ENCODE results near the gene COLEC11.

The COLEC11 gene

DNA sequence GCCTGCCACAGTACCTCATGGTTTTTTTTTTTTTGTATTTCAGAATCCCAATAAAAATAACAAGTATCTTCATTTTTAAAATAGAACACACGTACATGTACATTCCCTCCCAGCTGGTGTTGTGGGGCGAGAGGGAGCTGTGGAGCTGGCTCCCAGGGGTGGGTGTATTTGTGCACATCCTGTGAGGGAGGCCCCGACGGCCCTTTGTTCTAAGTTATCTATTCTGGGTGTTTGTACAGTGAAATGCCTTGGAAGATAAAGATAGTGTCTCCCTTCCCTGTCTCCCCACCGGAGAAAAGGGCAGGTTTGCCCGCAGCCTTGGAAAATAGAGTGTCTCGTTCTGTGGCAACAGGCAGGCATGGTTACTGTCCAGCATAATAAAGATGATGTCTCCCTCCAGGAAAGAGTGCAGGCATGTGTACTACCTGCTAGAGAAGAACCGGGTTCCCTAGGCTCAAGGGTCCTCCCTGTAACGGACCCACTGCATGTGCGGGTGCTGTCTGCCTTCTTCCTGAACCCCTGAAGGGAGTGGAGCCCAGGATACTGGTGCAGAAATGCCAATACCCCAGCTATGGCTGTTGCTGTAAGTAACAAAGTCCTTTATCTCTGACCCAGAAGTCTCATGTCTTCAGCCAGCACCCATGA, 51.0 kb downstream of the COLEC11 start:
- TF ChIP-seq, protein P1, sequence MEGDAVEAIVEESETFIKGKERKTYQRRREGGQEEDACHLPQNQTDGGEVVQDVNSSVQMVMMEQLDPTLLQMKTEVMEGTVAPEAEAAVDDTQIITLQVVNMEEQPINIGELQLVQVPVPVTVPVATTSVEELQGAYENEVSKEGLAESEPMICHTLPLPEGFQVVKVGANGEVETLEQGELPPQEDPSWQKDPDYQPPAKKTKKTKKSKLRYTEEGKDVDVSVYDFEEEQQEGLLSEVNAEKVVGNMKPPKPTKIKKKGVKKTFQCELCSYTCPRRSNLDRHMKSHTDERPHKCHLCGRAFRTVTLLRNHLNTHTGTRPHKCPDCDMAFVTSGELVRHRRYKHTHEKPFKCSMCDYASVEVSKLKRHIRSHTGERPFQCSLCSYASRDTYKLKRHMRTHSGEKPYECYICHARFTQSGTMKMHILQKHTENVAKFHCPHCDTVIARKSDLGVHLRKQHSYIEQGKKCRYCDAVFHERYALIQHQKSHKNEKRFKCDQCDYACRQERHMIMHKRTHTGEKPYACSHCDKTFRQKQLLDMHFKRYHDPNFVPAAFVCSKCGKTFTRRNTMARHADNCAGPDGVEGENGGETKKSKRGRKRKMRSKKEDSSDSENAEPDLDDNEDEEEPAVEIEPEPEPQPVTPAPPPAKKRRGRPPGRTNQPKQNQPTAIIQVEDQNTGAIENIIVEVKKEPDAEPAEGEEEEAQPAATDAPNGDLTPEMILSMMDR (IDR thresholded peaks at IDR 0.05; ENCODE audit: low read depth, low read length, missing control alignments), result no peak
- no peak for DNase-seq (ENCODE audit: low read depth)

DNA sequence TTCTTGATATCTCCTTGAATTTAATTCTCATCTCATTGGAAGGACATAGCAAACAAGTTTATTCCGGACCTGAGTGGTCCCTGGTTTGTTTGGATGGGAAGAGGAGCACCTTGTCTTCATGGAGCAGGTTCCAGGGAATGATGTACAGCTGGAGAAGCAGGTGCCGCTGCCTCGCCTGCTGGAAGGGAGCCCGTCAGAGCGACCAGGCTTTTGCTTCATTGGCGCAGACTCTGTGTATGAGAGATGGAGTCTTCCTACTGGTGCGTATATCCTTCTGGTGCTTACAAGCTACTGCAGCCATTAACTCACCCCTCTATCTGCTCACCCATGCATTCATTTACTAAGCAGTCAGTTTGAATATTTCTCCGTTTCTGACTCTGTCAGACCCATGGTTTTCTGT, 51.5 kb downstream of the COLEC11 start:
- no peak overlapping the region for H3K4me3 ChIP-seq (ENCODE audit: low read depth, low read length)
- no peak for DNase-seq (ENCODE audit: low read depth)
- TF ChIP-seq, protein P1 (IDR thresholded peaks at IDR 0.05; ENCODE audit: low read depth, low read length, missing control alignments), result no peak

More for the DNA sequence above, 51.0 kb downstream of the COLEC11 start:
- H3K4me3 ChIP-seq (ENCODE audit: low read depth, low read length), result no peak overlapping the region

DNA sequence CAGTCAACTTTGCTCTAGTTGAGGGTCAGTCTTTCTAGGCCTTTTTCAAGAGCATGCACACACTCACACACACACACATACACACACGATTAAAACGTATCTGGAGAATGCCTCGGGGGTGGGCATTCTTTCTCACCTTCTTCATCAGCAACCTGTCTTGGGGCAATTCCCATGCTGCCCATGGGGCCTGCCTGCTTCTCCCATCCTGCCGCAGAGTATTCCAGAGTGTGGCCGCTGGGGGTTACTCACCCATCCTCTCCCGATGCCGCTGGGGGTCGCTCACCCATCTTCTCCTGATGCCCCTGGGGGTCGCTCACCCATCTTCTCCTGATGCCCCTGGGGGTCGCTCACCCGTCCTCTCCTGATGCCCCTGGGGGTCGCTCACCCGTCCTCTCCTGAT, 52.3 kb downstream of the COLEC11 start:
- no peak overlapping the region for H3K4me3 ChIP-seq (ENCODE audit: low read depth, low read length)
- TF ChIP-seq, protein P1 (IDR thresholded peaks at IDR 0.05; ENCODE audit: low read depth, low read length, missing control alignments), result no peak
- DNase-seq (ENCODE audit: low read depth), result no peak

DNA sequence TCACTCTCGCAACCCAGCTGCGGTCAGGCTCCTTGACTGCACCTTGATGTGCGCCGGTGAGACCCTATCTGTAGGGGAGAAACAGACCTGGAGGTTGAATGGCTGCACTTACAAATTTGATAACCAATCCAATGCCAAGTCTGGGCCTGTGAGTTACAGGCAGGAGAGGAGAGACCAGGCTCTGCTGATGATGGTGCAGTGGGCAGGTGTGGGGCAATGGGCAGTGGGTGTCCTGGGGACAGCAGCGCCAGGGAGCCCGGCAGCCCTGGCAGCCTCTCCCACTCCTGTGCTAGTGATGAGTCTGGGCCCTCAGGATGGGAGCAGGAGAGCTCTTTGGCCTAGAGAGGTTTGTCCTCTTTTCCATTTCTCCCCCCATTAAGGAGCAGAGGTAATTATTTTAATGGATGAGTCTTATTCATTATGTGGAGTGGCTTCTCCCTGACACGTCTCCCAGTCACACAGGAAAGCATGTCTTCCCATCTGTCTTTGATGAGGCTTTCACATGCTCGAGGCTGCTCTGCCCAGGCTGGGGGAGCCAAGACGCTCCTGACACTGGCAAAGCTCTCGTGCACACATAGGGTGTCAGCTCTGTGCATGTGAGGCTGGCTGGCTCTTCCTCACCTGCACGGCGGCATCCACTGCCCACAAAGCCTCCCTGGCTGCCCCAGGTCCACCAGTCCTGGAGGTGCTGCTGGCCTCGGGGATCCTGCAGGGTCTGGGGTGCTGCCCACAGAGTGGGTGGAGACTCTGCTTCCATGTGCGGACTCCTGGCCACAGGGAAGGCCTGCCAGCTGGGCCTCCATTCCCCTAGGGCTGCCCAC, 53.1 kb downstream of the COLEC11 start:
- TF ChIP-seq, protein P1 (IDR thresholded peaks at IDR 0.05; ENCODE audit: low read depth, low read length, missing control alignments), result no peak
- no peak for DNase-seq (ENCODE audit: low read depth)
- H3K4me3 ChIP-seq (ENCODE audit: low read depth, low read length), result no peak overlapping the region

DNA sequence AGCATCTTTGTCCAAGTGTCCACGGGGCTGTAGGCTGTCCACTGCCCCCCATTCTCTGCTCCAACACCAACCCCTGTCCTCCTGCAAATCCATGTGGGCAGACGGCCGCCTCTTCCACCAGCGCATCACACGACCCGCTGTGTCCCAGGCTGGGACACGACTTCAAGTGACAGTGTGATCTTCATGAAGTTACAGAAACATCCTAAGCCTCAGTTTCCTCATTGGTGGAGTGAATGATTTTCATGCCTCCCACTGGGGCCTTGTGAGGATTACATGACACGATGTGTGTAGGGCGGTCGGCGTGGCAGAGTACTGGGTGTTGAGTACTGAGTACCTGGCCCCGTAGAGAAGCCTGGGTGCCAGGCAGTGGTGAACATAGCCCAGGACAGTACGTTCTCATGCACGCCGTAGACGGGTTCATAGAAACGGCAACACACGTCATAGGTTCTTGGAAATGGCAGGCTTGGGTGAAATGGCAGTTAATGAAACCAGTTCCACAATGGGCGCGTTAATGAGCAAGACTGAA, 53.8 kb downstream of the COLEC11 start:
- no peak for DNase-seq (ENCODE audit: low read depth)
- TF ChIP-seq, protein P1 (IDR thresholded peaks at IDR 0.05; ENCODE audit: low read depth, low read length, missing control alignments), result no peak
- H3K4me3 ChIP-seq (ENCODE audit: low read depth, low read length), result no peak overlapping the region

DNA sequence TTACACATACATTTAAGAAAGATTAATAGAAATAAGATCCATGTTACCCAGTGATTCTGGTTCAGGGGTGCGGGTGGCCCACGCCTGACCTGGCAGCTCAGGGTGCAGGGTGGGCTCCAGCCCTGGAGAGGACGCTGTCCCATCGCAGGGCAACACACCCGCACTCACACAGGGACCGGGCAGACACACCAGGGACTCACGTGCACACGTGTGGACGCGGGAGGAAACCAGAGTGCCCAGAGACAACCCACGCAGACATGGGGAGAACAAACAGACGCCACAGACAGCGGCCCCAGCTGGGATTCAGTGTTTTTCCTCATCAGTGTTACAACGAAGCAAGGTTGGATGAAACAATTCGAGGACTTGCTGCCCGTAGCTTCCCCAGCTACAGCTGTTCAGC, 54.7 kb downstream of the COLEC11 start:
- DNase-seq (ENCODE audit: low read depth), result no peak
- H3K4me3 ChIP-seq (ENCODE audit: low read depth, low read length), result no peak overlapping the region
- TF ChIP-seq, protein P1 (IDR thresholded peaks at IDR 0.05; ENCODE audit: low read depth, low read length, missing control alignments), result no peak

Measured in GM12864 (cell line).